Vein endothelial cell (primary cell): Measurements from ENCODE around the gene FAM13C. TPM values are rescaled to one million over a fixed set of nuclear protein-coding genes. Genes with fewer than 3 reads are reported as not detected.

Source experiments
- total RNA-seq: library from RNA; depleted of rRNA; stranded (reverse); fragments of >200 nt; gene quantifications from 2 replicates; pipeline ENCODE4 v1.2.3, GENCODE V29; 2012

Gene FAM13C
- total RNA-seq: 8.3 and 8.5 TPM in 2 replicates

GRCh38 chr10:59362144-59362958 is at the start of gene FAM13C:
FAM13C (minus strand) TSS chr10:59362549; CDS start chr10:59362460, 89 bp downstream.

Other genes with a start within 250 kb of the FAM13C start
- gene PHYHIPL, start 185.9 kb downstream of the FAM13C start, total RNA-seq: 0.10 TPM in 1 of 2 replicates, not detected in the other